ENCODE data around the gene CASP1. TPM values are rescaled to one million over a fixed set of nuclear protein-coding genes. Genes with fewer than 3 reads are reported as not detected.

The CASP1 gene
- total RNA-seq, 2 donors from 2014 or later: 6.1 to 8.8 TPM

GRCh38 chr11:105056446-105056845 lies 21.5 kb upstream of the CASP1 start:
- no peak for TF ChIP-seq CTCF (IDR thresholded peaks at IDR 0.05)
- DNase-seq (ENCODE audit: low spot score): no peak
- H3K4me3 ChIP-seq: no peak overlapping the region
- no peaks in the 10 kb centered on the region for H3K36me3 ChIP-seq
- H3K9me3 ChIP-seq: no peaks in the 10 kb centered on the region
- no peaks in the 10 kb centered on the region for H3K4me1 ChIP-seq
- H3K27ac ChIP-seq: no peak overlapping the region
- no peaks in the 10 kb centered on the region for H3K27me3 ChIP-seq

GRCh38 chr11:105054723-105055493 lies 20.0 kb upstream of the CASP1 start:
- no peak for TF ChIP-seq CTCF (IDR thresholded peaks at IDR 0.05)
- no peaks in the 10 kb centered on the region for H3K4me1 ChIP-seq

GRCh38 chr11:105052487-105052886 lies 17.5 kb upstream of the CASP1 start:
- Histone ChIP-seq H3K27me3 (no peaks in the 10 kb centered on the region), H3K4me3 (no peak overlapping the region), H3K27ac (no peak overlapping the region), H3K36me3 (no peaks in the 10 kb centered on the region), H3K9me3 (no peaks in the 10 kb centered on the region), H3K4me1 (no peaks in the 10 kb centered on the region)
- TF ChIP-seq CTCF (IDR thresholded peaks at IDR 0.05): no peak
- DNase-seq (ENCODE audit: low spot score): no peak

More at GRCh38 chr11:105054723-105055493, 20.0 kb upstream of the CASP1 start:
- Histone ChIP-seq H3K27ac (no peak overlapping the region), H3K9me3 (no peaks in the 10 kb centered on the region), H3K4me3 (no peak overlapping the region), H3K36me3 (no peaks in the 10 kb centered on the region), H3K27me3 (no peaks in the 10 kb centered on the region)
- DNase-seq (ENCODE audit: low spot score): no peak

GRCh38 chr11:105051559-105051958 lies 16.6 kb upstream of the CASP1 start:
- Histone ChIP-seq H3K36me3 (no peaks in the 10 kb centered on the region), H3K4me1 (no peaks in the 10 kb centered on the region), H3K4me3 (no peak overlapping the region), H3K27ac (no peak overlapping the region), H3K27me3 (no peaks in the 10 kb centered on the region), H3K9me3 (no peaks in the 10 kb centered on the region)
- TF ChIP-seq CTCF (IDR thresholded peaks at IDR 0.05): no peak
- DNase-seq (ENCODE audit: low spot score): no peak

GRCh38 chr11:105049481-105049880 lies 14.5 kb upstream of the CASP1 start:
- Histone ChIP-seq H3K9me3 (no peaks in the 10 kb centered on the region), H3K4me1 (peaks cover 0 to 3% of the 10 kb centered on the region in 2 donors), H3K36me3 (no peaks in the 10 kb centered on the region), H3K4me3 (no peak overlapping the region), H3K27me3 (no peaks in the 10 kb centered on the region), H3K27ac (no peak overlapping the region)
- no peak for DNase-seq (ENCODE audit: low spot score)
- no peak for TF ChIP-seq CTCF (IDR thresholded peaks at IDR 0.05)
